ENCODE results near the gene OR5T1. TPM values are rescaled to one million over a fixed set of nuclear protein-coding genes. Genes with fewer than 3 reads are reported as not detected.

The OR5T1 gene
- total and polyA plus RNA-seq, 2 of the 8 experiments (the other 6 are each of a cell fraction or from before 2014, with no cell fraction given) = not detected

- no peak within 1 kb of the TSS for H2BK12ac ChIP-seq (ENCODE audit: low read depth, low read length)
- H3K14ac ChIP-seq (ENCODE audit: insufficient read length) = no peak within 1 kb of the TSS
- H2BK15ac ChIP-seq (ENCODE audit: low read length) = no peak within 1 kb of the TSS
- H3K56ac ChIP-seq (replicated peaks; ENCODE audit: insufficient read length, low read depth, low read length) = no peak within 1 kb of the TSS
- H3K23ac ChIP-seq (ENCODE audit: insufficient read length) = no peak within 1 kb of the TSS
- no peak within 1 kb of the TSS for H3K4me3 ChIP-seq (ENCODE audit: extremely low read depth in 1 of 4, insufficient read depth in 2 of 4, low read depth in 3 of 4, low read length in 4 of 4)
- WGBS, 2 experiments (ENCODE audit: extremely low coverage in 1 of 2, insufficient coverage in 1 of 2, insufficient read length in 1 of 2, insufficient replicate concordance in 2 of 2, low coverage in 1 of 2, low lambda C conversion rate in 2 of 2, missing lambda C conversion rate in 1 of 2) = 96% methylated on average over 1 of the region's 1 CpG; no CpG with 5 or more reads in 1 of the 2 experiments
- CTCF ChIA-PET (ENCODE audit: partially characterized antibody) = no interaction called here
- H3K4me1 ChIP-seq (replicated peaks in 1 of 4; ENCODE audit: control insufficient read depth in 3 of 4, insufficient read depth in 4 of 4, low read length in 3 of 4) = no peaks in the 10 kb centered on the region
- H4K20me1 ChIP-seq (replicated peaks in 1 of 2; ENCODE audit: control insufficient read depth in 1 of 2, insufficient read depth in 2 of 2, low read length in 2 of 2) = no peaks in the 10 kb centered on the region
- H3K23me2 ChIP-seq (ENCODE audit: low read depth, low read length) = no peaks in the 10 kb centered on the region
- FAIRE-seq (no peak), DNase-seq (ENCODE audit: low read depth in 1 of 2, low spot score in 2 of 2) (no peak)
- no peaks in the 10 kb centered on the region for H3K9me3 ChIP-seq (ENCODE audit: insufficient read depth in 2 of 2, low read depth in 1 of 2, low read length in 1 of 2)
- TF ChIP-seq YY1 (IDR thresholded peaks at IDR 0.05; ENCODE audit: low read depth, low read length) (no peak), EP300 (IDR thresholded peaks at IDR 0.05; ENCODE audit: borderline replicate concordance in 1 of 2, low read depth in 2 of 2, low read length in 2 of 2) (no peak), MAX (IDR thresholded peaks at IDR 0.05) (no peak), SP4 (IDR thresholded peaks at IDR 0.05; ENCODE audit: low read length) (no peak), SIX5 (IDR thresholded peaks at IDR 0.05; ENCODE audit: low read depth, low read length) (no peak), JUN (IDR thresholded peaks at IDR 0.05; ENCODE audit: low read depth, low read length) (no peak)
- H2BK120ac ChIP-seq (replicated peaks; ENCODE audit: low read depth, low read length) = no peak within 1 kb of the TSS
- no peaks in the 10 kb centered on the region for H3K79me2 ChIP-seq (ENCODE audit: control insufficient read depth in 1 of 2, insufficient read depth in 2 of 2, low read length in 2 of 2)
- H3K9ac ChIP-seq (replicated peaks in 1 of 4; ENCODE audit: extremely low read depth in 1 of 4, low read depth in 3 of 4, low read length in 3 of 4) = no peak within 1 kb of the TSS
- no peaks in the 10 kb centered on the region for H3K79me1 ChIP-seq (ENCODE audit: low read depth, low read length)
- H3K4ac ChIP-seq (replicated peaks; ENCODE audit: insufficient read length, low read depth, low read length) = no peak within 1 kb of the TSS
- no peak within 1 kb of the TSS for H3K4me2 ChIP-seq (ENCODE audit: insufficient read depth in 1 of 2, low read depth in 2 of 2, low read length in 2 of 2)
- POLR2A ChIA-PET (ENCODE audit: partially characterized antibody) = no interaction called here
- no peak within 1 kb of the TSS for H4K5ac ChIP-seq (ENCODE audit: insufficient read length, low read depth, low read length)
- no peak within 1 kb of the TSS for H2BK20ac ChIP-seq (ENCODE audit: low read length)
- H2AK5ac ChIP-seq (ENCODE audit: low read depth, low read length) = no peak within 1 kb of the TSS
- no peak within 1 kb of the TSS for H2AFZ ChIP-seq (ENCODE audit: low read length)
- no peaks in the 10 kb centered on the region for H3K36me3 ChIP-seq (ENCODE audit: control insufficient read depth in 2 of 4, insufficient read depth in 4 of 4, low read length in 3 of 4)
- no peaks in the 10 kb centered on the region for H3K27me3 ChIP-seq (replicated peaks in 1 of 4; ENCODE audit: control insufficient read depth in 3 of 4, extremely low read depth in 1 of 4, insufficient read depth in 3 of 4, low read length in 3 of 4)
- H4K91ac ChIP-seq (replicated peaks; ENCODE audit: insufficient read length, low read length) = no peak within 1 kb of the TSS
- H3K18ac ChIP-seq (ENCODE audit: extremely low read depth, low read length) = no peak within 1 kb of the TSS
- no peak within 1 kb of the TSS for H2BK5ac ChIP-seq (ENCODE audit: low read depth, low read length)
- H3K27ac ChIP-seq (ENCODE audit: low read depth, low read length) = no peak within 1 kb of the TSS
- no peak within 1 kb of the TSS for H4K8ac ChIP-seq (ENCODE audit: extremely low read depth, insufficient read depth, low read length)
Measured at GRCh38 chr11:56234155-56234554, 39.8 kb upstream of the OR5T1 start, which contains the start of gene OR5T2. Gene OR5T2, minus strand, starts transcription at chr11:56234255. Its CDS starts 1,193 bp downstream, at chr11:56233062.
